ENCODE measurements around the gene L1CAM.

L1CAM gene

GRCh38 chrX:153885968-153886903, at the start of gene L1CAM:
Gene L1CAM (minus strand): TSS chrX:153886173. CDS start chrX:153875836, 10,337 bp downstream.
- DNase-seq (ENCODE audit: low spot score), result peak; percentile 41

- DNase-seq (ENCODE audit: low spot score), result no peak
Measured at GRCh38 chrX:153935326-153935851, 49.4 kb upstream of the L1CAM start.

GRCh38 chrX:153934762-153935325, 48.9 kb upstream of the L1CAM start, which contains the start of gene NAA10:
Gene NAA10 (minus strand): TSS chrX:153935037. CDS start chrX:153934904, 133 bp downstream.
- DNase-seq (ENCODE audit: low spot score), result peak; percentile 64

- DNase-seq (ENCODE audit: low spot score), result no peak
Measured at GRCh38 chrX:153934148-153934761, 48.3 kb upstream of the L1CAM start.

GRCh38 chrX:153933748-153934147, 47.8 kb upstream of the L1CAM start:
- no peak for DNase-seq (ENCODE audit: low spot score)

- no peak for DNase-seq (ENCODE audit: low spot score)
Measured at GRCh38 chrX:153932220-153932915, 46.4 kb upstream of the L1CAM start.

- DNase-seq (ENCODE audit: low spot score), result no peak
Measured at GRCh38 chrX:153931748-153932147, 45.8 kb upstream of the L1CAM start.

- DNase-seq (ENCODE audit: low spot score), result no peak
Measured at GRCh38 chrX:153931151-153931550, 45.2 kb upstream of the L1CAM start.

- no peak for DNase-seq (ENCODE audit: low spot score)
Measured at GRCh38 chrX:153930011-153930910, 44.3 kb upstream of the L1CAM start.

GRCh38 chrX:153929576-153929975, 43.6 kb upstream of the L1CAM start:
- DNase-seq (ENCODE audit: low spot score), result no peak

GRCh38 chrX:153928846-153929245, 42.9 kb upstream of the L1CAM start:
- no peak for DNase-seq (ENCODE audit: low spot score)

GRCh38 chrX:153927922-153928760, 42.2 kb upstream of the L1CAM start:
- peak; percentile 98 for DNase-seq (ENCODE audit: low spot score)

- peak; percentile 17 for DNase-seq (ENCODE audit: low spot score)
Measured at GRCh38 chrX:153927672-153927921, 41.6 kb upstream of the L1CAM start.

- peak; percentile 86 for DNase-seq (ENCODE audit: low spot score)
Measured at GRCh38 chrX:153926858-153927671, 41.1 kb upstream of the L1CAM start.

- no peak for DNase-seq (ENCODE audit: low spot score)
Measured at GRCh38 chrX:153926552-153926857, 40.5 kb upstream of the L1CAM start.

- DNase-seq (ENCODE audit: low spot score), result no peak
Measured at GRCh38 chrX:153925739-153926551, 40.0 kb upstream of the L1CAM start, which contains the start of gene ARHGAP4. Gene ARHGAP4 (minus strand): TSS chrX:153926264. CDS start chrX:153926202, 62 bp downstream.

- no peak for DNase-seq (ENCODE audit: low spot score)
Measured at GRCh38 chrX:153925387-153925738, 39.4 kb upstream of the L1CAM start.

- peak; percentile 56 for DNase-seq (ENCODE audit: low spot score)
Measured at GRCh38 chrX:153924149-153924861, 38.3 kb upstream of the L1CAM start.

Data from CD4-positive, alpha-beta T cell treated with Interleukin-6 at 100 ng/mL for 8 hours (primary cell).